GM21360 (cell line): ENCODE results near the gene GAGE1.
"Not testable (repeated sequence)": the region's sequence is repeated elsewhere in the genome, so short reads cannot be mapped to it uniquely, and the experiment has no call there.

Source experiments
- ATAC-seq: cut with Tn5 transposase; IDR thresholded peaks from one replicate; pipeline ENCODE4 v1.9.1; 2021; ENCODE audit warnings: mild to moderate bottlenecking, moderate library complexity; ENCODE audit not compliant: unreplicated experiment

Gene GAGE1

GRCh38 chrX:49598720-49599119, at the start of gene GAGE1:
Gene GAGE1, plus strand, starts transcription at chrX:49599020. Its CDS starts 1,155 bp downstream, at chrX:49600175.
- ATAC-seq = not testable (repeated sequence)

- ATAC-seq = not testable (repeated sequence)
These were observed 47.8 kb upstream of the GAGE1 start, which contains the start of gene GAGE12E for GRCh38 chrX:49550989-49551388. Gene GAGE12E, plus strand, starts transcription at chrX:49551289. Its CDS starts 1,155 bp downstream, at chrX:49552444.

GRCh38 chrX:49560542-49560941, 38.3 kb upstream of the GAGE1 start, which contains the start of gene GAGE12F:
Gene GAGE12F, plus strand, starts transcription at chrX:49560842. Its CDS starts 1,155 bp downstream, at chrX:49561997.
- not testable (repeated sequence) for ATAC-seq

- ATAC-seq = not testable (repeated sequence)
These were observed 30.1 kb upstream of the GAGE1 start for GRCh38 chrX:49568728-49569127.

DNA sequence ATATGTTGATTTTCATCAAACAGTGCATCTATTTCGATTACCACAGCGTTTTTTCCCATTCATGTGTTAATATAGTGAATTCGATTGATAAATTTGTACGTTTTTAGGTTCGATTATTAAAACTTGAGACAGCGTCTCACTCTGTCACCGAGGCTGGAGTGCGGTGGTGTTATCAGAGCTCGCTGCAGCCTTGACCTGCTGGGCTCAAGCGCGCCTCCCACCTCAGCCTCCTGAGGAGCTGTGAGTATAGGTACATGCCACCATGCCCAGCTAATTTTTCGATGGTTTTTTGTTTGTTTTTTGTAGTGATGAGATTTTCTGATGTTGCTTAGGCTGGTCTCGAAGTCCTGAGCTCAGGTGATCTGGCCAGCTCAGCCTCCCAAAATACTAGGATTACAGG, 29.7 kb upstream of the GAGE1 start:
- not testable (repeated sequence) for ATAC-seq

- not testable (repeated sequence) for ATAC-seq
These were observed 28.7 kb upstream of the GAGE1 start, which contains the start of gene GAGE12G for GRCh38 chrX:49570100-49570499. Gene GAGE12G, plus strand, starts transcription at chrX:49570400. Its CDS starts 1,155 bp downstream, at chrX:49571555.

GRCh38 chrX:49579649-49580048, 19.2 kb upstream of the GAGE1 start, which contains the start of gene GAGE12H:
Gene GAGE12H, plus strand, starts transcription at chrX:49579949. Its CDS starts 1,155 bp downstream, at chrX:49581104.
- ATAC-seq = not testable (repeated sequence)

DNA sequence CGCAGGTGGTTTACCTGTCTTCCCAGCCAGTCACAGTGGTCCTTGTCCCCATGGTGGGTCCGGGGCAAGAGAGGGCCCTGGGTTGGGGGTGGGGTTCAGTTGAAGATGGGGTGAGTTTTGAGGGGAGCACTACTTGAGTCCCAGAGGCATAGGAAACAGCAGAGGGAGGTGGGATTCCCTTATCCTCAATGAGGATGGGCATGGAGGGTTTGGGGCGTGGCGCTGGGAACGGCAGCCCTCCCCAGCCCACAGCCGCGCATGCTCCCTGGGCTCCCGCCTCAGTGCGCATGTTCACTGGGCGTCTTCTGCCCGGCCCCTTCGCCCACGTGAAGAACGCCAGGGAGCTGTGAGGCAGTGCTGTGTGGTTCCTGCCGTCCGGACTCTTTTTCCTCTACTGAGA, 9.6 kb upstream of the GAGE1 start, which contains the start of gene GAGE2A:
TSS of gene GAGE2A (plus strand) at position 301 of the 400 bp plus-strand sequence. CDS start 1,155 bp downstream, outside the sequence.
- ATAC-seq = not testable (repeated sequence)

DNA sequence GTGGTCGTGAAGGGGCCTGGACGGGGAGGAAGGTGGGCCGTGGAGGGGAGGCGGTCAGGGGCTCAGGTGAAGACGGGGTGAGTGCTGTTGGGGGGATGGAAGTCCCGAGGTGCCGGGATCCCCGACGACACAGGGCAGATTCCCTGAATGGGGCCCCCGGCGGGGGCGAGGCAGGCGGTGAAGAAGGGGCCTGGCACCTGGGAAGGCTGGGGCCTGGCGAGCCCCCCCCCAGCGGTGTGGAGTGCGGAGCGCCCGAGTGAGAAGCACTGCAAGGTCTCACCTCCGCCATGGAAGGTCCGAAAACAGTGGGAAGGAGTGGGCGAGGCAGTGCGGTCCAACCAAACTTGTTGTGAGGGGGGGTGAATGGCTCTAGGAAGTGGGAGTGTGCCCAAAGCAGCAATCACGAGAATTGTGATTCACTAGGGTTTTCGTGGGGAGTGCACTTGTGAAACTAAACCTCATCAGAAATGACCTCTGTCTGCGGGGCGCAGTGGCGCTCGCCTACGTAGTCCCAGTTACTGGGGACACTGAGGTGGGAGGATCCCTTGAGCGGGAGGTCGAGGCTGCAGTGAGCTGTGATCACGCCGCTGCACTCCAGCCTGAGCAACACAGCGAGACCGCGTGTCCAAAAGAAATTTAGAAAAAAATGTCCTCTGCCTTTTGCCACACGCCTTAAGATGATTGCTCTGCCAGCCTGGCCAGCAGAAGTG, 8.9 kb upstream of the GAGE1 start:
- ATAC-seq = not testable (repeated sequence)

DNA sequence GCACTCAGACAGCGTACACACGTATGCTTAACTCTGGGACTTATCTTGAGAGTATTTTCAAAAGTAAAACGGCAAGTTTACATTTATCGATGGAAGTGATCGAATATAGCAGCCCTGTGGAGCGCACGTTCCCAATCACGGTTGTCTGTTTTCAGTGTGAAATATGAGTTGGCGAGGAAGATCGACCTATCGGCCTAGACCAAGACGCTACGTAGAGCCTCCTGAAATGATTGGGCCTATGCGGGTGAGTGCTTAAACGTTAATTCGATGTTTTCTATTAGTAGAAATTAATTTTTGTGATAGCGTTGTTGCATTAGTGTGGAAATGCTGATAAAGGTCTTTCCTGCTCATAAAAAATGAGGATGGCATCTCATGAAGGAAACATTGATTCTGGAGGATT, 8.3 kb upstream of the GAGE1 start:
- not testable (repeated sequence) for ATAC-seq

DNA sequence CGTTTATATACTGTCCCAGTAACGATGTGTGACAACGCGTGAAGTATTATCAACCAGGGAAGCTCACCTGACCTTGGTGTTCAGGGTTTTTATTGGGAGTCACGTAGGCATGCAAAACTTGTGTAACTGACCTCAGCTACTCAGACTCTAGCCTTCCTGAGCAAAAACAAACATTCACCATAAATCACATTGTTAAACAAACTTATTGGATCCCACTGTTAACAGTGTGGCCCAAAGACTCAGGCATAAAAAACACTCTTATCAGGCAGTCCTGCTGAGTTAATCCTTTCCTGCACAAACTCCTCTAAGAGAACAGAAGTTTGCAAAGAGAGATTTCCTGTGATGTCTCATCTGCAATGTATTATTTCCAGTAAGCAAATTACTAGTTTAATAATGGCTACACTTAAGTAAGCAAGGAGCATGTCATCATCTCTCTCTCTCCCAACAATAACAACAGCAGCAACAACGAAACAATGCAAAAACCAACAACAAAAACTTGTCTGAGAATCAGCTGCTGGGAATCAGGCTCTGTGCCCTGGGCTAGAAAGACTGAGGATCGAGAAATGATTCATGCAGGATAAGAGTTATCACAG, 12.0 kb downstream of the GAGE1 start:
- no peak for ATAC-seq

DNA sequence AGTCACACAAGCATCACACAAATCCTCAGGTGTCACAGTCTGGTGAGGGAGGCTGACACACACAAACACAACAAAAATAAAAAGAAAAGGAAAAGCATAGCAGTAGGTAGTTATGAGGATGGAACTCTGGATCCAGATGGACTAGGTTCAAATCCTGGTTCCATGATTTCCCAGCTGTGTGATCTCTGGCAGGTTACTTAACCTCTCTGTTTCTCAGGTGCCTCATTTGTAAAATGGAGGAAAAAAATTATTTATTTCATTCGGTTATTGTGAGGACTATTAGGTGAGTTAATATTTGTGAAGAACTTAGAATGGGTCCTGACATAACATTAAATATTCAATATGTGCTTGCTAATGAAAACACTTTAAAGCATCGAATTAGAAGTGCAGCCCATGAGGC, 19.8 kb downstream of the GAGE1 start:
- ATAC-seq = no peak

- no peak for ATAC-seq
These were observed 28.4 kb downstream of the GAGE1 start for GRCh38 chrX:49627086-49627777.

DNA sequence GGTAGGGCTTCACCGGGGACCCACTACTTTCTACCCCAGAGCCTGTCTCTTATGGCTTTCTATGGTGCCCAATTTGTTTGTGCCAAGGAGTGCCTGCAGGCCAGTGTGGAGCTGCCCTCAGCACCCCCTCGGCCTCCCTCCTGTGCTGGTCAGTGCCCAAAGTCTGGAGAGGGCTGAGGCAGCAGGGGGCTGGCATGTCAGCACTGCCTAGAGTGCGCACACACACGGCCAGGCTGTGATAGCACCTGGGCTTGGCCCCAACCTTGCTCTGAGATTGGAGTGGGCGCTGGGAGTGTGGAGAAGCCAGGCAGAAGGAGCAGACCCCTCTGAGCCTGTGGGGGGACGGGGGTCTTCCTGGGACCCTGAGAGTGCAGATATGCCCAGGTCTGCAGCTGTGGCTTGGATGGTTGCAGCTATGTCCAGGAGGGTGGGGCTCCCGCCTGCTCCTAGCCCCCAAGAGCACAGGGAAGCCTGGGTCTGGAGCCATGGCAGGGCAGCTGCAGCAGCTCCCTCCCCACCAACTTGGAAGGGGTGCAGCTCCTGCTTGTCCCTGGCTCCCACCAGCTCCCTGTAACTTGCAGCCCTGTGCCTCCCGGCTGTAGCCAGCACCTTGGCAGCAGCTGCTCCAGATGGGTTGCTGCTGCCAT, 46.3 kb downstream of the GAGE1 start:
- ATAC-seq = no peak

- ATAC-seq = no peak
These were observed 57.7 kb downstream of the GAGE1 start for GRCh38 chrX:49656533-49656932.
